ENCODE measurements around the gene OR2V1. TPM values are rescaled to one million over a fixed set of nuclear protein-coding genes. Genes with fewer than 3 reads are reported as not detected.

The OR2V1 gene
- total RNA-seq, 2 experiments from 2014 or later = not detected

Other genes starting within 250 kb of the OR2V1 start
- not detected for gene BTNL8, start 232.0 kb downstream of the OR2V1 start, total RNA-seq
- gene BTNL3, start 142.3 kb downstream of the OR2V1 start, total RNA-seq = not detected
- gene BTNL9, start 90.9 kb downstream of the OR2V1 start, total RNA-seq = not detected
- not detected for gene OR2V2, start 16.4 kb upstream of the OR2V1 start, total RNA-seq
- gene TRIM7, start 74.0 kb upstream of the OR2V1 start, total RNA-seq = 1 to 10 TPM; 1.1 to 1.5 TPM
- 10 to 100 TPM; 40.0 to 44.7 TPM for gene TRIM41, start 92.1 kb upstream of the OR2V1 start, total RNA-seq
- 1,000 to 10,000 TPM; 1,796 to 1,942 TPM for gene RACK1, start 112.7 kb upstream of the OR2V1 start, total RNA-seq
- gene TRIM52, start 130.0 kb upstream of the OR2V1 start, total RNA-seq = 10 to 100 TPM; 22.4 to 23.2 TPM
- not detected for gene OR4F3, start 236.1 kb upstream of the OR2V1 start, total RNA-seq